ENCODE measurements around the gene WAPL.

The WAPL gene

GRCh38 chr10:86522510-86522855 lies 891 bp upstream of the WAPL start:
- DNase-seq: no peak

DNA sequence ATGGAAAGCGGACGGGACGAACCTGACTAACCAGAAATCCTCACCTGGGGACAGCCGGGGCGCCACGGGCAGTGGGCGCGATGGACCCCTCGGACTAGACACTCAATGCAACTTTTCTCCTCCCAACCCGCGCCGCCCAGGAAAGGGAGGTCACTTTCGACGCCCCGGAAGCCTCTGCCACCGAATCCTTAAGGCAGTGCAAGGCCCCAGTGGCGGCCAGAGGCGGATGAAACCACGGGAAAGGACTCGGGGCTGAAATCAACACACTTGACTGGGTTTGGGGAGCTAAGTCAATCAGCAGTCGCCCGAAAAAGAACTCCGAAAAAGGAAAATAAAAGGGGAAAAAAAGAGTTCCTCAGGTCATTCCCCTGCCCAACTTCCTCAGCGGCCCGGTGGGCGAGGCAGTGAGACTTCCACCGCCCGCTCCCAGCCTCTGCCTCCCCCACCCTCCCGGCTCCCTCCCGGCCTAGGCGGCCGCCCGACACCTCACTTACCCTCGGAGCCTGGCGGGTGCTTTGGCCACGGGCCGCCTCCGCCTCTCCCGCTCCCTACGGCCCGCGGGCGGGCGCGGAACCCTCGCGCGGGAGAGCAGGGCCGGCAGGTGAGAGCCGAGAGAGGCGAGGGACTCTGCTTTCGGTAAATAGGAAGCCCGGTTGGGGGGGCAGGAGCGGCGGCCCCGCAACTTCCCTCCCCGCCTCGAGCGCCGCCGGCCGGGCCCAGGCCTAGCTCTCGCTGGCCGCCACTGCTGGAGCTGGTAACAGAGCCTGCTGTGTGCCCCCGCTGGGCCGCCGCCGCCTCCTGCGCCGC lies 518 bp downstream of the WAPL start:
- DNase-seq: peak; percentile 30

- DNase-seq: no peak
Observed at GRCh38 chr10:86518781-86519180, 2.8 kb downstream of the WAPL start.

- no peak for DNase-seq
Observed at GRCh38 chr10:86512137-86512536, 9.5 kb downstream of the WAPL start.

- no peak for DNase-seq
Observed at GRCh38 chr10:86511027-86511865, 10.3 kb downstream of the WAPL start.

GRCh38 chr10:86509145-86509544 lies 12.4 kb downstream of the WAPL start:
- DNase-seq: no peak

- DNase-seq: no peak
Observed at GRCh38 chr10:86508217-86508616, 13.4 kb downstream of the WAPL start.

GRCh38 chr10:86506499-86506898 lies 15.1 kb downstream of the WAPL start:
- no peak for DNase-seq

- no peak for DNase-seq
Observed at GRCh38 chr10:86506062-86506461, 15.5 kb downstream of the WAPL start.

DNA sequence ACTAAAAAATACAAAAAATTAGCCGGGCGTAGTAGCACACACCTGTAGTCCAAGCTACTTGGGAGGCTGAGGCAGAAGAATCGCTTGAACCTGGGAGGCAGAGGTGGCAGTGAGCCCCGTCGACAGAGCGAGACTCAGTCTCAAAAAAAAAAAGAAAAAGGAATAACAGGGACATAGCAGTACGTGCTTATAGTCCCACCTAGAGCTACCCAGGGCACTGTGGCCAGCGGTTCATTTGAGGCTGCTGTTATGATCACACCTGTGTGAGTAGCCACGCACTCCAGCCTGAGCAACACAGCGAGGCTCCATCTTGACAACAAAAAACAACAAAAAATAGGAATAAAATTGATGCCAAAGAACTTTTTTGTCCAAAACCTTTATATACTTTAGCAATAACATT lies 17.1 kb downstream of the WAPL start:
- no peak for DNase-seq

GRCh38 chr10:86500846-86501245 lies 20.7 kb downstream of the WAPL start:
- DNase-seq: no peak

- DNase-seq: no peak
Observed at GRCh38 chr10:86498598-86498997, 23.0 kb downstream of the WAPL start.

DNA sequence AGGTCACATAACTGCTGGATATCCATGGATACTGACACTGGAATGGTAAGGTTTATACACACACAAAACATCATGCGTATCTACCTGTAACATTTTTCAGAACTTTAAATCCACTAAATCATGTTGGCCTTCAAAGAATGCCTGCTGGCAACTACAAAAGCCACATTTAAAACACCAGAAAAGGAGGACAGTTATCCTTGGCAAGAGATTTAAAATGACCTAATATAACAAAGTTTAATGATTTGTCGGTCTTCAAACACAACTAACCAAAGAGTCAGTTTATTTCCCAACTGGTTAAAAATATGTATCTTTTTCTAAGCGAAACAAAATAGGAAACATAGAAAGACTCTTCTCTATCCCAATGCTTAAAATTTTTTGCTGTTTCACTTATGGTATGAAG lies 24.0 kb downstream of the WAPL start:
- DNase-seq: no peak

DNA sequence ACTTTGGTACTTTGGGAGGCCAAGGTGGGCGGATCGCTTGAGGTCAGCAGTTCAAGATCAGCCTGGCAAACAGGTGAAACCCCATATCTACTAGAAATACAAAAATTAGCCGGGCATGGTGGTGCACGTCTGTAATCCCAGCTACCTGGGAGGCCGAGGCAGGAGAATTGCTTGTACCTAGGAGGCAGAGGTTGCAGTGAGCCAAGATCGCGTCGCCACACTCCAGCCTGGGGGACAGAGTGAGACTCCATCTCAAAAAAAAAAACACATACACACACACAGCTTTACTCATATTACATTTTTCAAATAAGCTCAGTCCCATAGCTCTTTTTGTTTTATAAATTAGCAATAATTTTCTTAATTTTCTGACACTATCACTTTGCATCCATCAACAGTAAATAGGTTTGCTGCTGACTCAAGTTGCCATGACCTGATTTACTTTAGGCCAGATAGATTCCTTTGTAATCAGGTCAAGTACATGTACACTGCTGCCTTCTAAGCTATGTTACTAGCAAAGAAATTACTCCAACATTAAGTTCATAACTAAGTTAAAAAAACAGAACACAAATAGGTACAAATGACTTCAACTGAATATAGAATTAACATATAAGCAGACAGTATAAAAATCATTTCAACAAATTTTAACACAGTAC lies 31.5 kb downstream of the WAPL start:
- DNase-seq: no peak

GRCh38 chr10:86489071-86489810 lies 32.4 kb downstream of the WAPL start:
- no peak for DNase-seq

- no peak for DNase-seq
Observed at GRCh38 chr10:86486856-86487255, 34.7 kb downstream of the WAPL start.

- DNase-seq: no peak
Observed at GRCh38 chr10:86483664-86484063, 37.9 kb downstream of the WAPL start.

GRCh38 chr10:86481761-86482160 lies 39.8 kb downstream of the WAPL start:
- no peak for DNase-seq

- no peak for DNase-seq
Observed at GRCh38 chr10:86480571-86480970, 41.0 kb downstream of the WAPL start.

GRCh38 chr10:86472061-86472460 lies 49.5 kb downstream of the WAPL start:
- no peak for DNase-seq

DNA sequence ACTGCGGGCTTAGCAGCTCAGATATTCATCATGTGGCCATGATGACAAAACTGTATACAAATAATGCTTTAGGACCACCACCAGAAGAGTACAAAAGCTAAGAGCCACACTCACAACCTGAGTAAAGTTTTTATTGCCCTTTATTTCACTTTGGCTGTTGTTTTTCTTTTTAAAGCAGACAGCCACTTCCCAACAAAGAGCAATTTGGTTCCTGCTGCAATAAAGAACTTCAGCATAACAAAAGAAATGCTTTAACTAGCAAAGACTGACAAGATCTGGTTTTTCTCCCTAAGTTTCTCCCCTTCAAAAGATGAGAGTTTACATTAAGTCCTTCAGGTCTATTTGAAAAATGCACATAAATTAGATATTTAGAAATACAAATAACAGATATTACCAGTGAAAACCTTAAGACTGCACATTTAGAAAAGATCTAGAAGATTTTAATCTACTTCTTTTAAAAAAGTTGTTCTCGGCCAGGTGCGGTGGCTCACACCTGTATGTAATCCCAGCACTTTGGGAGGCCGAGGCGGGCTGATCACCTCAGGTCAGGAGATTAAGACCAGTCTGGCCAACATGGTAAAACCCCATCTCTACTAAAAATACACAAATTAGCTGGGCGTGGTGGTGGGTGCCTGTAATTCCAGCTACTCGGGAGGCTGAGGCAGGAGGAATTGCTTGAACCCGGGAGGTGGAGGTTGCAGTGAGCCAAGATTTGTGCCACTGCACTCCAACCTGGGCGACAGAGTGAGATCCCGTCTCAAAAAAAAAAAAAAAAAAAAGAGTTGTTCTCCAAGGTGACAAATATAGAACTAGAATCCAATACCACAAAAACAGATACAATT lies 59.4 kb downstream of the WAPL start:
- DNase-seq: no peak

DNA sequence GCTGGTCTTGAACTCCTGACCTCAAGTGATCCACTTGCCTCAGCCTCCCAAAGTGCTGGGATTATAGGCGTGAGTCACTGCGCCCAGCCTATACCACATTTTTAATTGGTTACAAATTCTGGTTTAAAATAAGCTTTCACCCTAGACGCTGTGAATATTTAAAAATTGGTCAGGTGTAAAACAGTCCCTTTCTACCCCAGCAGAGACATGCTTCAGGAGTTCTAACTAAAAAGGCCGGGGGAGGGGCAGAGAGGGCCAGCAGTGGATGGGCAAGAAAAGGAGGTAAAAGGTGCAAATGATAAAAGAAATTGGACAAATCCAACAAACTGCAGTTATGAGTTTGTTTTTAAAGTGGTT lies 70.0 kb downstream of the WAPL start:
- no peak for DNase-seq

Measured in NK-92 treated with Interleukin-12 subunit alpha and Interleukin-12 subunit beta, amount 100 ng/mL, for 24 hours (cell line).